ENCODE data around the gene CERS6.

CERS6 gene

GRCh38 chr2:168573128-168573903 lies 117.2 kb downstream of the CERS6 start:
- no peak for DNase-seq

- no peak for DNase-seq
These were observed 119.0 kb downstream of the CERS6 start for GRCh38 chr2:168574856-168575630.

- no peak for DNase-seq
These were observed 121.8 kb downstream of the CERS6 start for GRCh38 chr2:168577885-168578284.

GRCh38 chr2:168583064-168583709 lies 127.1 kb downstream of the CERS6 start:
- no peak for DNase-seq

- DNase-seq: peak; percentile 65
These were observed 127.8 kb downstream of the CERS6 start for GRCh38 chr2:168583710-168584521.

GRCh38 chr2:168584911-168585310 lies 128.8 kb downstream of the CERS6 start:
- no peak for DNase-seq

GRCh38 chr2:168585700-168586099 lies 129.6 kb downstream of the CERS6 start:
- no peak for DNase-seq

- no peak for DNase-seq
These were observed 131.2 kb downstream of the CERS6 start for GRCh38 chr2:168587307-168587706.

GRCh38 chr2:168589236-168590211 lies 133.5 kb downstream of the CERS6 start:
- no peak for DNase-seq

- no peak for DNase-seq
These were observed 136.2 kb downstream of the CERS6 start for GRCh38 chr2:168592181-168592831.

- DNase-seq: no peak
These were observed 137.6 kb downstream of the CERS6 start for GRCh38 chr2:168593713-168594112.

- no peak for DNase-seq
These were observed 138.7 kb downstream of the CERS6 start for GRCh38 chr2:168594778-168595177.

- DNase-seq: no peak
These were observed 141.0 kb downstream of the CERS6 start for GRCh38 chr2:168596881-168597655.

GRCh38 chr2:168599738-168600137 lies 143.7 kb downstream of the CERS6 start:
- no peak for DNase-seq

- DNase-seq: no peak
These were observed 144.9 kb downstream of the CERS6 start for GRCh38 chr2:168600949-168601348.

- no peak for DNase-seq
These were observed 145.7 kb downstream of the CERS6 start for GRCh38 chr2:168601741-168602140.

GRCh38 chr2:168602379-168602778 lies 146.3 kb downstream of the CERS6 start:
- no peak for DNase-seq

- DNase-seq: no peak
These were observed 146.9 kb downstream of the CERS6 start for GRCh38 chr2:168602846-168603401.

- DNase-seq: no peak
These were observed 147.4 kb downstream of the CERS6 start for GRCh38 chr2:168603439-168603961.

GRCh38 chr2:168604252-168604651 lies 148.2 kb downstream of the CERS6 start:
- DNase-seq: no peak

Data from NCI-H1105 treated with DMSO at 0.1 percent for 48 hours (cell line).